K562 (cell line): ENCODE data around the gene NKAIN4. TPM values are rescaled to one million over a fixed set of nuclear protein-coding genes. Genes with fewer than 3 reads are reported as not detected.

Source experiments
- ATAC-seq: fragments of 200-7000 bp; cut with Tn5 transposase; 3 replicates; pipeline ENCODE4 v1.9.1; 2020; ENCODE audit warnings: moderate library complexity
- BruUV-seq: library from RNA; stranded (reverse); fragments of 400-500 nt; replicated peaks from 2 replicates; lab custom pipeline; 2021; lab: Mats Ljungman, UMichigan
- CTCF ChIA-PET: fragments of 300-600 bp; formaldehyde crosslinking; extraction: SDS; loops from one replicate; lab custom pipeline; 2021; ENCODE audit warnings: low intra/inter-chr PET ratio; lab: Yijun Ruan, JAX
- POLR2A ChIA-PET: fragments of 300-600, 350-650 bp; sonication (Branson Sonifier 250); formaldehyde crosslinking; extraction: SDS; loops from one replicate; lab custom pipeline; 2021; ENCODE audit warnings: antibody characterized with exemption, inconsistent platforms; lab: Yijun Ruan, JAX
- DNase-seq, 4 experiments: peaks; one replicate each; pipeline versions ENCODE4 v3.0.0 to v3.0.0-alpha.2; 2011 to 2018; ENCODE audit warnings: low spot score in 3 of 4, mixed read lengths in 3 of 4; ENCODE audit errors: extremely low read depth in 1 of 4
- FAIRE-seq: peaks from 2 replicates; lab custom pipeline; 2011; peaks lifted over from hg19 to GRCh38; lab: Jason Lieb, UNC
- H2AFZ ChIP-seq: 2 replicates; pipeline ENCODE4 v1.6.0; 2011; ENCODE audit warnings: low read depth, low read length, control low read depth, inconsistent platforms
- H3K27ac ChIP-seq: fragments of 200-600 bp; 3 replicates; pipeline ENCODE4 v1.8.0; 2011; ENCODE audit warnings: low read depth, mild to moderate bottlenecking, control low read depth, inconsistent platforms, low read length, moderate library complexity, mixed read lengths; ENCODE audit errors: extremely low read depth
- H3K27me3 ChIP-seq, 2 experiments: fragments of 300-600 bp in 1 of 2; 2 replicates in 1 of 2; 3 replicates in 1 of 2; pipeline versions ENCODE4 v1.6.0 to v1.8.0; 2011; ENCODE audit warnings: inconsistent platforms in 2 of 2, low read length in 2 of 2, mild to moderate bottlenecking in 1 of 2, mixed read lengths in 1 of 2, moderate library complexity in 1 of 2; ENCODE audit not compliant: control insufficient read depth in 2 of 2, insufficient read depth in 2 of 2
- H3K36me3 ChIP-seq: fragments of 300-600 bp; 3 replicates; pipeline ENCODE4 v1.8.0; 2011; ENCODE audit warnings: mild to moderate bottlenecking, low read length, inconsistent platforms; ENCODE audit not compliant: control insufficient read depth, insufficient read depth
- H3K4me1 ChIP-seq, 2 experiments: fragments of 200-600 bp in 1 of 2; replicated peaks in 1 of 2; 2 replicates in 1 of 2; 3 replicates in 1 of 2; pipeline versions ENCODE4 v1.5.1 to v1.8.0; 2011; ENCODE audit warnings: inconsistent platforms in 2 of 2, low read length in 2 of 2, mild to moderate bottlenecking in 1 of 2, mixed read lengths in 1 of 2, moderate library complexity in 1 of 2; ENCODE audit not compliant: control insufficient read depth in 2 of 2, insufficient read depth in 2 of 2
- H3K4me2 ChIP-seq: 2 replicates; pipeline ENCODE4 v1.6.1; 2011; ENCODE audit warnings: low read length, control low read depth, inconsistent platforms, mixed read lengths; ENCODE audit not compliant: insufficient read depth
- H3K4me3 ChIP-seq: fragments of 200-600 bp; sonication (generic), shearing (Covaris generic); 2 replicates; pipeline ENCODE4 v1.5.1; 2016; ENCODE audit warnings: control low read depth, inconsistent platforms
- H3K79me2 ChIP-seq: fragments of 200-600 bp; 3 replicates; pipeline ENCODE4 v1.8.0; 2011; ENCODE audit warnings: low read length, inconsistent platforms; ENCODE audit not compliant: control insufficient read depth, insufficient read depth
- H3K9ac ChIP-seq, 2 experiments: 2 replicates each; pipeline versions ENCODE4 v1.6.0 to v1.6.1; 2011; ENCODE audit warnings: low read depth in 2 of 2, low read length in 2 of 2, control low read depth in 1 of 2, inconsistent platforms in 1 of 2, mild to moderate bottlenecking in 1 of 2, mixed read lengths in 1 of 2; ENCODE audit not compliant: insufficient read depth in 1 of 2
- H3K9me1 ChIP-seq: one replicate; pipeline ENCODE4 v1.6.0; 2011; ENCODE audit warnings: inconsistent platforms, mild to moderate bottlenecking, low read length, moderate library complexity; ENCODE audit not compliant: control insufficient read depth, insufficient read depth
- H3K9me3 ChIP-seq: replicated peaks from 2 replicates; pipeline ENCODE4 v1.5.1; 2011; ENCODE audit warnings: low read depth, low read length, inconsistent platforms; ENCODE audit not compliant: control insufficient read depth, insufficient read depth
- H4K20me1 ChIP-seq: replicated peaks from 2 replicates; pipeline ENCODE4 v1.6.1; 2011; ENCODE audit warnings: low read length, inconsistent platforms, mixed read lengths; ENCODE audit not compliant: control insufficient read depth, insufficient read depth
- DPF2 ChIP-seq: fragments of 450-650 bp; IDR thresholded peaks from 2 replicates; pipeline ENCODE4 v1.6.1; 2016
- MAFF ChIP-seq: IDR thresholded peaks from 2 replicates; pipeline ENCODE4 v1.6.1; 2012; ENCODE audit warnings: low read length, improper control_type of control experiment
- PBX2 ChIP-seq, 2 experiments: IDR thresholded peaks in 1 of 2; conservative IDR thresholded peaks in 1 of 2; 2 replicates each; pipeline ENCODE4 v1.6.1; 2016; ENCODE audit warnings: low read depth in 2 of 2, mild to moderate bottlenecking in 1 of 2, missing compliant biosample characterization in 1 of 2, missing genetic modification characterization in 1 of 2, moderate library complexity in 1 of 2
- RHOXF2B ChIP-seq: fragments of 250-450 bp; sonication (Bioruptor Pico); conservative IDR thresholded peaks from 2 replicates; pipeline ENCODE4 v1.5.1; 2021
- SMAD1 ChIP-seq: fragments of 150-350 bp; IDR thresholded peaks from 2 replicates; pipeline ENCODE4 v1.6.1; 2014; ENCODE audit warnings: low read length, low read depth; ENCODE audit not compliant: partially characterized antibody
- SMARCA5 ChIP-seq: fragments of 450-650 bp; IDR thresholded peaks from 2 replicates; pipeline ENCODE4 v1.6.1; 2016
- ZBTB2 ChIP-seq: fragments of 450-650 bp; IDR thresholded peaks from 2 replicates; pipeline ENCODE4 v1.6.1; 2016; ENCODE audit warnings: antibody characterized with exemption
- ZKSCAN1 ChIP-seq: fragments of 150-350 bp; IDR thresholded peaks from 2 replicates; pipeline ENCODE4 v1.6.1; 2016; ENCODE audit warnings: low read depth, low read length
- ZNF274 ChIP-seq: IDR thresholded peaks from 2 replicates; pipeline ENCODE4 v1.6.1; 2011; ENCODE audit warnings: low read depth, mild to moderate bottlenecking, low read length, moderate library complexity, borderline replicate concordance
- ZNF407 ChIP-seq: fragments of 450-650 bp; IDR thresholded peaks from 2 replicates; pipeline ENCODE4 v1.6.1; 2016; ENCODE audit warnings: low read depth
- WGBS: fragments of 100-300 bp; shearing (Covaris generic); methylation state at CpG from one replicate; pipeline ENCODE4 v1.1.6; 2016; ENCODE audit warnings: low coverage, mixed read lengths; ENCODE audit not compliant: insufficient coverage; ENCODE audit errors: missing lambda C conversion rate; 5-methylcytosine and 5-hydroxymethylcytosine counted together
- in situ Hi-C: fragments of 300-500 bp; cut with MboI; formaldehyde crosslinking; loops from 4 replicates; pipeline ENCODE4 v1.15.0; 2018; ENCODE audit warnings: inconsistent platforms, mixed read lengths
- intact Hi-C: fragments of 100-400 bp; cut with micrococcal nuclease; formaldehyde crosslinking; loops from 2 replicates; pipeline ENCODE4 v1.14.2; 2022
- polyA plus RNA-seq, 8 experiments: library from polyadenylated mRNA; depleted of rRNA in 4 of 8; stranded (reverse) in 5 of 8; unstranded in 3 of 8; fragments of >200 nt; fragmentation: Nextera tagmentation in 2 of 8; fragmentation: Illumina TruSeq in 1 of 8; extraction: Ambion mirVana in 2 of 8; extraction: Trizol in 1 of 8; gene quantifications; 2 replicates each; pipeline versions ENCODE4 v1.2.1 to v1.2.3, GENCODE V29; 2011 to 2014; ENCODE audit warnings: inconsistent platforms in 1 of 8, missing spikeins in 1 of 8
- total RNA-seq, 7 experiments: library from RNA; depleted of rRNA in 6 of 7; stranded (reverse); fragments of >200 nt in 6 of 7; fragmentation: Illumina TruSeq in 2 of 7; extraction: Trizol in 2 of 7; gene quantifications; 2 replicates each; pipeline versions ENCODE4 v1.2.1 to v1.2.3, GENCODE V29; 2011 to 2021; ENCODE audit warnings: low replicate concordance in 1 of 7

Gene NKAIN4
- total and polyA plus RNA-seq, 9 of the 15 experiments (the other 6 are each of a cell fraction or from before 2014, with no cell fraction given), result not detected

GRCh38 chr20:63276956-63277355 lies 22.7 kb upstream of the NKAIN4 start:
- H3K9ac ChIP-seq, result no peak overlapping the region
- peaks cover 68% of the 10 kb centered on the region; the same call in 2 of the 3 replicates for H3K36me3 ChIP-seq
- FAIRE-seq, result no peak
- H3K27me3 ChIP-seq, result no peaks in the 10 kb centered on the region
- CTCF ChIA-PET, result no interaction called here
- H3K79me2 ChIP-seq, result peaks cover 44% of the 10 kb centered on the region
- H2AFZ ChIP-seq, result no peak overlapping the region
- peaks cover 28% of the 10 kb centered on the region for H4K20me1 ChIP-seq
- in situ Hi-C loops, result no loop called here
- H3K9me3 ChIP-seq, result no peaks in the 10 kb centered on the region
- DNase-seq, result no peak
- WGBS, result 88% methylated on average over 8 of the region's 20 CpGs
- POLR2A ChIA-PET, result interaction anchor here (1.1 to 1.4 kb wide), 2 partner anchors 12 to 14 kb away, joined by 4 to 5 read pairs; no protein-coding TSS in a partner anchor
- intact Hi-C loops, result no loop called here
- H3K4me2 ChIP-seq, result no peak overlapping the region
- peaks cover 6% of the 10 kb centered on the region for H3K9me1 ChIP-seq
- H3K4me3 ChIP-seq, result no peak overlapping the region
- no TSS peak for BruUV-seq
- H3K27ac ChIP-seq, result no peak overlapping the region
- ATAC-seq, result no peak
- peaks cover 11 to 38% of the 10 kb centered on the region in 2 experiments; a peak in 4 of 5 replicates for H3K4me1 ChIP-seq
- TF ChIP-seq ZKSCAN1, result no peak
- no peak for TF ChIP-seq MAFF
- TF ChIP-seq ZBTB2, result no peak
- no peak for TF ChIP-seq DPF2
- TF ChIP-seq SMARCA5, result no peak
- no peak for TF ChIP-seq ZNF407
- TF ChIP-seq ZNF274, result no peak
- no peak for TF ChIP-seq SMAD1
- no peak for TF ChIP-seq PBX2 (CRISPR knock-in tag; IDR thresholded peaks at IDR 0.05; ENCODE audit: low read depth)
- TF ChIP-seq PBX2 (tag; conservative IDR thresholded peaks at IDR 0.05; ENCODE audit: low read depth), result no peak
- no peak for TF ChIP-seq RHOXF2B
